ENCODE measurements around the gene HHIPL2.

HHIPL2 gene

DNA sequence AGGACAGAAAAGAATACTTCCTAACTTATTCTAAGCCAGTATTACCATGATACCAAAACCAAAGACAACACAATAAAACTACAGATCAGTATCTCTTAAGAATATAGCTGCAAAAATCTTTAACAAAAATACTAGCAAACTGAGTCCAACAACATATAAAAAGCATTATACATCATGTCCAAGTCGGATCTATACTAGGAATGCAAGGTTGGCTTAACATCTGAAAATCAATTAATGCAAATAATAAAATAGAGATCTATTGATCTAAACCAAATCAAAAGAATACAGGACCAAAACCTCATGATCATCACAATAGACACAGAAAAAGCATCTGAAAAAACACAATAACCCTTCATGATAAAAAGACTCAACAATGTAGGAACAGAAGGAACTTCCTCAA lies 22.9 kb upstream of the HHIPL2 start:
- Histone ChIP-seq H3K4me1 (ENCODE audit: insufficient read depth, low read length) (no peaks in the 10 kb centered on the region), H3K27ac (ENCODE audit: low read depth, low read length) (no peak overlapping the region), H3K9me3 (ENCODE audit: insufficient read depth, low read depth, low read length) (no peaks in the 10 kb centered on the region), H3K4me3 (ENCODE audit: low read length) (no peak overlapping the region), H3K9ac (ENCODE audit: low read depth, low read length) (no peak overlapping the region), H3K27me3 (ENCODE audit: insufficient read depth, low read length) (no peaks in the 10 kb centered on the region), H3K36me3 (ENCODE audit: insufficient read depth, low read length) (peaks cover 82% of the 10 kb centered on the region)
- 100% methylated on average over 1 of the region's 1 CpG for WGBS

DNA sequence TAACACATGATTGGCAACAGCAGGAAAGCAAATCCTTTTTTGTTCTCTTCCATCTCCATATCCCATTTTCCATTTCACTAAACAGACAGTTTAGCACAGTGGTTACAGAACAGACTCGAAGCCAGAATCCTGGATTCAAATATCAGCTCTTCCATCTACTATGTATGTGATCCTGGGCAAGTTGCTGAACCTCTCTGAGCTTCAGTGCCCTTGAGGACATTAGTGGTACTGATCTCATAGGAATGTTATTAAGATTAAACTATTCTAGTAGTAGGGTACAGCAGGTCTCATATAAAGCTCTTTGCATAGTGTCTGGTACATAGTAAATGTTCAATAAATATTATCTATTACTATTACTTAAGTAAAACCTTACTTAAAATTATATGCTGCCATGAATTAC lies 13.8 kb upstream of the HHIPL2 start:
- Histone ChIP-seq H3K4me1 (ENCODE audit: insufficient read depth, low read length) (no peaks in the 10 kb centered on the region), H3K36me3 (ENCODE audit: insufficient read depth, low read length) (peaks cover 80% of the 10 kb centered on the region), H3K9me3 (ENCODE audit: insufficient read depth, low read depth, low read length) (no peaks in the 10 kb centered on the region), H3K27ac (ENCODE audit: low read depth, low read length) (no peak overlapping the region), H3K4me3 (ENCODE audit: low read length) (no peak overlapping the region), H3K9ac (ENCODE audit: low read depth, low read length) (no peak overlapping the region), H3K27me3 (ENCODE audit: insufficient read depth, low read length) (no peaks in the 10 kb centered on the region)
- 100% methylated on average over 1 of the region's 1 CpG for WGBS

DNA sequence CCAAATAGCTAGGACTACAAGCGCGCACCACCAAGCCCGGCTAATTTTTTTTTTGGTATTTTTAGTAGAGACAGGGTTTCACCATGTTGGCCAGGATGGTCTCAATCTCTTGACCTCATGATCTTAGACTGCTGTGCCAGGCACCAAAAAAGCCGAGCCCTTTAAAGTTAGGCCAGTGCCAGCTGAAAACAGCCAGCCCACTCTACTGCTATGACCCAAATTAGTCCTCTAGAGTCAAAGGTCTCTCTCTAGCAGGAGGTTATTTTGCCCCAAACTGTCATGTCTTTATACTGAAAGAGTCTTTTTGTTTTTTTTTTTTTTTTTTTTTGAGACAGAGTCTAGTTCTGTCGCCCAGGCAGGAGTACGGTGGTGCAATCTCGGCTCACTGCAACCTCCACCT lies 9.7 kb upstream of the HHIPL2 start:
- 98% methylated on average over 7 of the region's 7 CpGs for WGBS
- peaks cover 70% of the 10 kb centered on the region for H3K36me3 ChIP-seq (ENCODE audit: insufficient read depth, low read length)
- H3K9ac ChIP-seq (ENCODE audit: low read depth, low read length): no peak overlapping the region
- H3K4me3 ChIP-seq (ENCODE audit: low read length): no peak overlapping the region
- H3K4me1 ChIP-seq (ENCODE audit: insufficient read depth, low read length): no peaks in the 10 kb centered on the region
- H3K27me3 ChIP-seq (ENCODE audit: insufficient read depth, low read length): no peaks in the 10 kb centered on the region
- no peak overlapping the region for H3K27ac ChIP-seq (ENCODE audit: low read depth, low read length)
- no peaks in the 10 kb centered on the region for H3K9me3 ChIP-seq (ENCODE audit: insufficient read depth, low read depth, low read length)

- no peak overlapping the region for H3K4me3 ChIP-seq (ENCODE audit: low read length)
- no peak overlapping the region for H3K9ac ChIP-seq (ENCODE audit: low read depth, low read length)
- no peaks in the 10 kb centered on the region for H3K4me1 ChIP-seq (ENCODE audit: insufficient read depth, low read length)
- WGBS: 82% methylated on average over 6 of the region's 6 CpGs
- no peak overlapping the region for H3K27ac ChIP-seq (ENCODE audit: low read depth, low read length)
- H3K36me3 ChIP-seq (ENCODE audit: insufficient read depth, low read length): peaks cover 65% of the 10 kb centered on the region
- no peaks in the 10 kb centered on the region for H3K9me3 ChIP-seq (ENCODE audit: insufficient read depth, low read depth, low read length)
- no peaks in the 10 kb centered on the region for H3K27me3 ChIP-seq (ENCODE audit: insufficient read depth, low read length)
These were observed 9.2 kb upstream of the HHIPL2 start for GRCh38 chr1:222557148-222557547.

DNA sequence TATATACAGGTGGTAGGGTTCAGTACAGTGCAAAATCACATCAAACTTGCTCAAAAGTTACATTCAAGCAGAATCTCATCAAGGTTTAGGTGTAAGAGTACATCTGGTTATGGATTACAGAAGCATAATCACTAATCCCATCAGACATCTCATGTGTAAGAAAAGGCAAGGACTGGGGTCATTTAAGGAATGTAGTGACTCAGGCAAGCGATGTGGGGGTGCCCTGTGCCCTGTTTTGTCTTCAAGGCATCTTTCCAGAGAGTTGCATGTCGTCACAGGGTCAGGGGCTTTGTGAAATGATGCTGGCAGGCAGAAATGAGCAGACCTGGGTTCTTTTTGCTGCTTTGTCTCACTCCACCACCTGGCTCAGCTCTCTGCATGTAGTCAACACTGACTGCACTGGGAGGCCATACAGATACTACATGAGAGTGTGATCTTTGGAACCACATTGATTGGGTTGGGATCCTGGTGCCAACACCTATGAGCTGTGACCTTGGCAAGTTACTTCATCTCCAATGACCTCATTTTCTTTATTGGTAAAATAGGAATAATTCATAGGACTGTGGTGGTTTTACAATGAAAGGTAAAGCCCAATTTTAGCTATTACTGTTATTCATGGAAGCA lies 8.2 kb upstream of the HHIPL2 start:
- H3K36me3 ChIP-seq (ENCODE audit: insufficient read depth, low read length): peaks cover 55% of the 10 kb centered on the region
- H3K9me3 ChIP-seq (ENCODE audit: insufficient read depth, low read depth, low read length): no peaks in the 10 kb centered on the region
- no peaks in the 10 kb centered on the region for H3K27me3 ChIP-seq (ENCODE audit: insufficient read depth, low read length)
- no peaks in the 10 kb centered on the region for H3K4me1 ChIP-seq (ENCODE audit: insufficient read depth, low read length)
- no peak overlapping the region for H3K27ac ChIP-seq (ENCODE audit: low read depth, low read length)
- H3K9ac ChIP-seq (ENCODE audit: low read depth, low read length): no peak overlapping the region
- H3K4me3 ChIP-seq (ENCODE audit: low read length): no peak overlapping the region
- WGBS: 95% methylated on average over 2 of the region's 2 CpGs

GRCh38 chr1:222554177-222554576 lies 6.3 kb upstream of the HHIPL2 start:
- Histone ChIP-seq H3K4me1 (ENCODE audit: insufficient read depth, low read length) (no peaks in the 10 kb centered on the region), H3K27me3 (ENCODE audit: insufficient read depth, low read length) (no peaks in the 10 kb centered on the region), H3K36me3 (ENCODE audit: insufficient read depth, low read length) (peaks cover 36% of the 10 kb centered on the region), H3K4me3 (ENCODE audit: low read length) (no peak overlapping the region), H3K9ac (ENCODE audit: low read depth, low read length) (no peak overlapping the region), H3K27ac (ENCODE audit: low read depth, low read length) (no peak overlapping the region), H3K9me3 (ENCODE audit: insufficient read depth, low read depth, low read length) (no peaks in the 10 kb centered on the region)
- 92% methylated on average over 5 of the region's 5 CpGs for WGBS

GRCh38 chr1:222552882-222553281 lies 5.0 kb upstream of the HHIPL2 start:
- no peak overlapping the region for H3K9ac ChIP-seq (ENCODE audit: low read depth, low read length)
- H3K4me3 ChIP-seq (ENCODE audit: low read length): no peak overlapping the region
- H3K27me3 ChIP-seq (ENCODE audit: insufficient read depth, low read length): no peaks in the 10 kb centered on the region
- no peaks in the 10 kb centered on the region for H3K4me1 ChIP-seq (ENCODE audit: insufficient read depth, low read length)
- H3K36me3 ChIP-seq (ENCODE audit: insufficient read depth, low read length): peaks cover 23% of the 10 kb centered on the region
- no peaks in the 10 kb centered on the region for H3K9me3 ChIP-seq (ENCODE audit: insufficient read depth, low read depth, low read length)
- H3K27ac ChIP-seq (ENCODE audit: low read depth, low read length): no peak overlapping the region
- WGBS: 90% methylated on average over 5 of the region's 5 CpGs

GRCh38 chr1:222547260-222547614 lies 667 bp downstream of the HHIPL2 start:
- H3K27me3 ChIP-seq (ENCODE audit: insufficient read depth, low read length): no peaks in the 10 kb centered on the region
- no peak overlapping the region for H3K27ac ChIP-seq (ENCODE audit: low read depth, low read length)
- H3K4me1 ChIP-seq (ENCODE audit: insufficient read depth, low read length): no peaks in the 10 kb centered on the region; the same call in 1 of the 2 replicates
- 76% methylated on average over 8 of the region's 8 CpGs for WGBS
- H3K4me3 ChIP-seq (ENCODE audit: low read length): no peak overlapping the region
- H3K36me3 ChIP-seq (ENCODE audit: insufficient read depth, low read length): no peaks in the 10 kb centered on the region
- no peaks in the 10 kb centered on the region for H3K9me3 ChIP-seq (ENCODE audit: insufficient read depth, low read depth, low read length)
- H3K9ac ChIP-seq (ENCODE audit: low read depth, low read length): no peak overlapping the region

DNA sequence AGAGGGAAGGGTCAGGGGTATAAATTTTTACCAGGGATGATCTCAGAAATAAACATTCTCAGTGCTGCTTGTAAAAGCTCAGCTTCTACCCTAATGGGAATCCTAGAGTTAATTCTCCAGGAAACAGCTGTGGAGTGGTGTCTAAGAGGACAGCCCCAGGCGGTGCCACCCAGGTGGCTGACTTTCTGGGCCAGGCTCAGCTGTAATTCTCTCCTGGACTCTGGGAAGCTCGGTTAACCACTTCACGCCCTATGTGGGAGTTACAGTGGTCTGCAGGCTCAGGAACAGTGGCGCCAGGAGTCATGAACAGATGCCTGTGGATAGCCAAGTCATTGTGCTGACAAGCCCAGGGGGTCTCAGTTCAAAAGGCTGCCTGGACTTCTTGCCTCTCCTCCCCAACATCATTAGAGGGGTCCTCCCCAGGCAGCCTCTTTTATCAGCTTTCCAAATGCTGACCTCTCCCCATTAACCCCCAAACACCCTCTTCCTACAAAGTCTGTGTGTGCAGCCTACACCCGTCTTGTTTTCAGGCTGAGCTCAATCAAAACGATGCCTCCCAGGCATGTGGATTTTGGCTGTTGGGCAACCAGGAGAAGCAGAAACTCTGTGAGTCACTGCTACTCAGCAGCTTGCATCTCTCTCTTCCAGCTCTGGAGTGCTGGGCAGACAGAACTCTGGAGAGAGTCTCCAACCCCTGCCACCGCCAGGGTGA lies 1.2 kb downstream of the HHIPL2 start:
- WGBS: 44% methylated on average over 7 of the region's 7 CpGs
- Histone ChIP-seq H3K4me1 (ENCODE audit: insufficient read depth, low read length) (no peaks in the 10 kb centered on the region; the same call in 1 of the 2 replicates), H3K4me3 (ENCODE audit: low read length) (no peak overlapping the region), H3K27me3 (ENCODE audit: insufficient read depth, low read length) (no peaks in the 10 kb centered on the region), H3K36me3 (ENCODE audit: insufficient read depth, low read length) (no peaks in the 10 kb centered on the region), H3K27ac (ENCODE audit: low read depth, low read length) (no peak overlapping the region), H3K9ac (ENCODE audit: low read depth, low read length) (no peak overlapping the region), H3K9me3 (ENCODE audit: insufficient read depth, low read depth, low read length) (no peaks in the 10 kb centered on the region)

GRCh38 chr1:222546091-222546490 lies 1.8 kb downstream of the HHIPL2 start:
- Histone ChIP-seq H3K9ac (ENCODE audit: low read depth, low read length) (no peak overlapping the region), H3K36me3 (ENCODE audit: insufficient read depth, low read length) (no peaks in the 10 kb centered on the region), H3K4me3 (ENCODE audit: low read length) (no peak overlapping the region), H3K9me3 (ENCODE audit: insufficient read depth, low read depth, low read length) (no peaks in the 10 kb centered on the region), H3K4me1 (ENCODE audit: insufficient read depth, low read length) (no peaks in the 10 kb centered on the region; the same call in 1 of the 2 replicates), H3K27me3 (ENCODE audit: insufficient read depth, low read length) (no peaks in the 10 kb centered on the region), H3K27ac (ENCODE audit: low read depth, low read length) (no peak overlapping the region)
- WGBS: 93% methylated on average over 6 of the region's 7 CpGs

- H3K9ac ChIP-seq (ENCODE audit: low read depth, low read length): no peak overlapping the region
- no peaks in the 10 kb centered on the region for H3K9me3 ChIP-seq (ENCODE audit: insufficient read depth, low read depth, low read length)
- WGBS: 91% methylated on average over 21 of the region's 21 CpGs
- no peaks in the 10 kb centered on the region for H3K36me3 ChIP-seq (ENCODE audit: insufficient read depth, low read length)
- no peak overlapping the region for H3K4me3 ChIP-seq (ENCODE audit: low read length)
- no peaks in the 10 kb centered on the region for H3K27me3 ChIP-seq (ENCODE audit: insufficient read depth, low read length)
- H3K27ac ChIP-seq (ENCODE audit: low read depth, low read length): no peak overlapping the region
- H3K4me1 ChIP-seq (ENCODE audit: insufficient read depth, low read length): no peaks in the 10 kb centered on the region; the same call in 1 of the 2 replicates
These were observed 4.1 kb downstream of the HHIPL2 start for GRCh38 chr1:222543817-222544216.
